Choroid plexus epithelial cell (primary cell): ENCODE measurements around the gene CNN1.

Source experiments
- DNase-seq: peaks from one replicate; pipeline ENCODE4 v3.0.0-alpha.2; 2010; ENCODE audit warnings: low read depth
- H3K4me3 ChIP-seq: 2 replicates; pipeline ENCODE4 v1.5.1; 2011; ENCODE audit warnings: low read depth, mild to moderate bottlenecking, control low read depth, low read length, moderate library complexity
- TF ChIP-seq, protein P1 (sequence below): conservative IDR thresholded peaks from 2 replicates; pipeline ENCODE4 v1.5.1; 2011; ENCODE audit warnings: low read depth, mild to moderate bottlenecking, control low read depth, inconsistent platforms, low read length, moderate library complexity

Gene CNN1

DNA sequence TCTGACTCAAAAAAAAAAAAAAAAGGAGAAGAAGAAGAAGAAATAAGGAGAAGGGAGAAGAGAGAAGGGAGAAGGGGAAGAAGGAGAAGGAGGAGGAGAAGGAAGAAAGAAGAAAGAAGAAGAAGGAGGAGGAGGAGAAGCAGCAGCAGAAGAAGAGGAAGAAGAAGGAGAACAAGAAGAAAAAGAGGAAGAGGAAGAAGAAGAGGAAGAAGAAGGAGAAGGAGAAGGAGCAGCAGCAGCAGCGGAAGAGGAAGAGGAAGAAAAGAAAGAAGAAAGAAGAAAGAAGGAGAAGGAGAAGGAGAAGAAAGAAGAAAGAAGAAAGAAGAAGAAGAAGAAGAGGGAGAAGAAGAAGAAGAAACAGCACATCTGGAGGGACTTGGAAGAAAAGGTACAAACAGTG is 4.1 kb upstream of the CNN1 start:
- TF ChIP-seq, protein P1, sequence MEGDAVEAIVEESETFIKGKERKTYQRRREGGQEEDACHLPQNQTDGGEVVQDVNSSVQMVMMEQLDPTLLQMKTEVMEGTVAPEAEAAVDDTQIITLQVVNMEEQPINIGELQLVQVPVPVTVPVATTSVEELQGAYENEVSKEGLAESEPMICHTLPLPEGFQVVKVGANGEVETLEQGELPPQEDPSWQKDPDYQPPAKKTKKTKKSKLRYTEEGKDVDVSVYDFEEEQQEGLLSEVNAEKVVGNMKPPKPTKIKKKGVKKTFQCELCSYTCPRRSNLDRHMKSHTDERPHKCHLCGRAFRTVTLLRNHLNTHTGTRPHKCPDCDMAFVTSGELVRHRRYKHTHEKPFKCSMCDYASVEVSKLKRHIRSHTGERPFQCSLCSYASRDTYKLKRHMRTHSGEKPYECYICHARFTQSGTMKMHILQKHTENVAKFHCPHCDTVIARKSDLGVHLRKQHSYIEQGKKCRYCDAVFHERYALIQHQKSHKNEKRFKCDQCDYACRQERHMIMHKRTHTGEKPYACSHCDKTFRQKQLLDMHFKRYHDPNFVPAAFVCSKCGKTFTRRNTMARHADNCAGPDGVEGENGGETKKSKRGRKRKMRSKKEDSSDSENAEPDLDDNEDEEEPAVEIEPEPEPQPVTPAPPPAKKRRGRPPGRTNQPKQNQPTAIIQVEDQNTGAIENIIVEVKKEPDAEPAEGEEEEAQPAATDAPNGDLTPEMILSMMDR, result no peak
- H3K4me3 ChIP-seq, result no peak overlapping the region
- no peak for DNase-seq

DNA sequence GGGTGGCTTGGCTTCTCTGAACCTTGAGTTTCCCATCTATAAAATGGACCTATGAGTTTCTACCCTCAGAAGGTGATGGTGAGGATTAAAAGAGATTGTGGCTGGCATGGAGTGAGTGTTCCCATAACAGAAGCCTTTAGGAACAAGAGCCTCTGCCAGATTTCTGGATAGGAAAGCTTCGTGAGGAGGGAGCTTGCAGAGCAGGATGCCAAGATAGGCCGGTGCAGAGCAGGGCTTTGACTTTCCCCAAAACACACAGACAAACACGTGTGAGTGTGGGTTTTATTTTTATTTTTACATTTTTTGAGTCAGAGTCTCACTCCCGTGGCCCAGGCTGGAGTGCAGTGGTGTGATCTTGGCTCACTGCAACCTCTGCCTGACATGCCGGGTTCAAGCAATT is 3.7 kb upstream of the CNN1 start:
- DNase-seq, result no peak
- TF ChIP-seq, protein P1, result no peak
- H3K4me3 ChIP-seq, result no peak overlapping the region

DNA sequence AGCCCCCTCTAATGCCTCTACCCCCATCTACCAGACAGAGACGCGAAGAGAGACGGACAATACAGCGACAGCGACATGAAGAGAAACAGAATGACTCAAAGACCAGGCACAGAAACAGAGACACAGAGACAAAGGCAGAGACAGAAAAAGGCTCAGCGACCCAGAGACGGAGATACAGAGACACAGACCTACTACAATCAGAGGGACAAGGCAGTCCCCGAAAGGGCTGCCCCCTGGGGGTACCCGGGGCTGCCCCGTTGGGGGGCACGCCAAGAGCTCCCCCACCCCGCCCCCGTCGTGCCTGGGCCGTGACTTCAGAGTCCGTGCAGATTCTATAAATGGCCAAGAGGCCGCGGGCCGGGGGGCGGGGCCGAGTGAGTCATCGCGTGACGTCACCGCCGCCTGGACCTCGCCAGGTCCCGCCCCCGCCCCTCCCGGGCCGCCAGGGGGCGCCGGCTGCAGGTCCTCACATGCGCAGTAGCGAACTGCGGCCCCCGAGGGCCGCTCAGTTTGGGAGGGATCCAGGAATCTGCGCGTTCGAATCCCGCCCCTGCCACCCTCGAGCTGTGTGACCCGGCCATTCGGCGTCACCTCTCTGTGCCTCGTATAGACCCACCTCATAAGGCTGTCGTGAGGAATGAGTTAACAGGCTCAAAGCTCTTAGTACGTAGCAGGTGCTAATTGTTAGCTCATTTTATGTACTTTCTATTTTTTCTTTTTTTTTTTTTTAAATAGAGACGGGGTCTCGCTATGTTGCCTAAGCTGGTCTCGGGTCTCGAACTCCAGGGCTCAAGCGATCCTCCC is 2.7 kb upstream of the CNN1 start:
- peak; percentile 91 for DNase-seq
- H3K4me3 ChIP-seq, result peak overlapping the region; percentile 46
- TF ChIP-seq, protein P1, result peak; percentile 70

DNA sequence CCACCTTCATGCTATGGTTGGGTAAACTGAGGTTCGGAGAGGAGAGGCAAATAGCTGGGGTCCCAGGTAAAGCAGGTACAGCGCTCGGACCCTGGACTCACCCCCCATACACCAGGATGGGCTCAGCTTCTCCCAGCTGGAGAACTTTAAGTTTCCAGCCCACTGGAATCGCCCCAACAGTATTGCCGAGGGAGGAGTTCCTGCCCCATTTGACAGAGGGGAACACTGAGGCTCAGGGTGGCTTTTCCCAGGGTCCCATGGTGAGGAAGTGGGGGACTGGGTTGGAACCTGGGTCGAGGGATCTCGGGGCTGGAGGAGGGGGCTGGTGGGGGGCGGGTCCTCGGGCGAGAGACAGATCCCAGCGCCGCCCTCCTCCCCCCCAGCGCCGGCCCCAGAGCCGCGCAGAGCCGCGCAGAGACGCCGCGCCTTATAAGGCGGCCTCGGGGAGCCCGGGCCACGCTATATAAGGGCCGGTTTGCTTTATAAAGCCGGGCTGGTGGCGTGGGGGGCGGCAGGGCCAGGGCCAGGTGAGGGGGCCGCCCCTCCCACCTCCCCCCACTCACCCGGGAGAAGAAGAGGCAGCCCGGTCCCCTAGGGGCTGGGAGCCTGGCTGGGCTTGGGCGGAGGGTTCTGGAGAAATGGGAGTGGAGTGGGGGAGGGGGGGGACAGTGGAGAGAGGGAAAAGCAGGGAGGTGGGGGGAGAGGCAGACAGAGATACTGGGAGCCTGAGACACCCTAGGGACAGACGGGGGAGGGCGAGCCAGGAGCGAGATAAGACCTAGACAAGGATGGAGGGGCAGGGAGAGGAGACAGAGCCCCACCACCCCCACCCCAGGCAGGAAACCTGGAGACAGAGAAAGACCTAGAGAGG is 1.1 kb downstream of the CNN1 start:
- TF ChIP-seq, protein P1, result no peak
- DNase-seq, result peak; percentile 39
- H3K4me3 ChIP-seq, result peak overlapping the region; percentile 46

DNA sequence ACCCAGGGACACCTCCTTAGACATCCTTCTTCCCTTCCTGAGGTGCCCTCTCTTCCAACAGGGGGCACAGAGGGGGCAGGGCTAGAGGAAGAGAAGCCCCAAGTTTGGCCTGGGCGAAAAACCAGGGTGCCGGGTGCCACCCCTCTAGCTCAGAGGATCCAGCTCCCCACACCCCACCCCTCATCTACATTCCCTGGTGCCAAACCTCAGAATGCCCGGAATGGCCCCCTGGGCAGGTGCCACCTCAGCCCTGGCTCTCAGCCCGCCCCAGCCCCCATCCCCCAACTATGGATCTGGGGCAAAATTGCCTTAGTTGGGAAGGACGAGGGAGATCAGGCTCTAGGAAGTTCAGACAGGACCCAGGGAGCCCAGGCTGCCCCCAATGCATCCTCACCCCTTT is 2.0 kb downstream of the CNN1 start:
- no peak overlapping the region for H3K4me3 ChIP-seq
- TF ChIP-seq, protein P1, result no peak
- no peak for DNase-seq

DNA sequence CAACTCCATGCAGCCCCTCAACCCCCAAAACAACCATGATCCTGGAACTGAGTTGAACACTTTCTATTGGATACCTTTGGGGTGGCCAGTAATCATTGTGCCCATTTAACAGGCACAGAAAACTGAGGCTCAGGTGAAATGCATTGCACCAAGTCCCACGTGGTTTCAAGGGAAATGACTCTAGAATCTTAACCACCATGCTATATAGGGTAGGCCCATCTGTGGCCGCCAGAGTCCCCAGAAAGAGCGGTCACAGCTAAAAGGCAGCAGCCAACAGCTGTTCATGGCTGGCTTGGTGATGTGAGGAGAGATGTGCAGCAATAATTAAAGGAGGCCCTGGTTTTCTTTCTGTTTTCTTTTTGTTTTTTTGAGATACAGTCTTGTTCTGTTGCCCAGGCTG is 2.6 kb downstream of the CNN1 start:
- TF ChIP-seq, protein P1, result no peak
- no peak for DNase-seq
- no peak overlapping the region for H3K4me3 ChIP-seq
